ENCODE results near the gene SYCE1. TPM values are rescaled to one million over a fixed set of nuclear protein-coding genes. Genes with fewer than 3 reads are reported as not detected.

The SYCE1 gene
- total and polyA plus RNA-seq, 2 of the 8 experiments (the other 6 are each of a cell fraction or from before 2014, with no cell fraction given), result not detected

- TF ChIP-seq BRCA1 (IDR thresholded peaks at IDR 0.05; ENCODE audit: low read depth, low read length), result no peak
These were observed 35.8 kb downstream of the SYCE1 start (continued) for GRCh38 chr10:133529576-133529946.

Measured in H1 (cell line).